HCT116 (cell line): ENCODE data around the gene ZMYM4. TPM values are rescaled to one million over a fixed set of nuclear protein-coding genes. Genes with fewer than 3 reads are reported as not detected.

Source experiments
- ATAC-seq: fragments of 200-7000 bp; cut with Tn5 transposase; 2 replicates; pipeline ENCODE4 v1.9.1; 2020; ENCODE audit warnings: mild to moderate bottlenecking, moderate library complexity
- BruUV-seq: library from RNA; stranded (reverse); fragments of 400-500 nt; replicated peaks from 2 replicates; lab custom pipeline; 2021; lab: Mats Ljungman, UMichigan
- CTCF ChIA-PET: fragments of 300-600 bp; sonication (Branson Sonifier 250); formaldehyde crosslinking; loops from one replicate; lab custom pipeline; 2021; ENCODE audit warnings: antibody characterized with exemption; lab: Charles Lee
- POLR2A ChIA-PET: fragments of 300-600, 350-600 bp; sonication (Branson Sonifier 250); formaldehyde crosslinking; loops from one replicate; lab custom pipeline; 2021; ENCODE audit warnings: antibody characterized with exemption; lab: Charles Lee
- RAD21 ChIA-PET, 2 experiments: fragments of 300-600 bp; sonication (Branson Sonifier 250); formaldehyde crosslinking; loops; one replicate each; lab custom pipeline; 2023; ENCODE audit warnings: low total read pairs in 2 of 2; ENCODE audit not compliant: uncharacterized antibody in 2 of 2, unreplicated experiment in 2 of 2, low non-redundant PET in 1 of 2; lab: Charles Lee
- DNase-seq: peaks from one replicate; pipeline ENCODE4 v3.0.0-alpha.2; 2010; ENCODE audit warnings: low read depth, low spot score
- H2AFZ ChIP-seq: fragments of 200-600 bp; shearing (Covaris generic), sonication (generic); 2 replicates; pipeline ENCODE4 v1.6.1; 2017; ENCODE audit warnings: low read depth, mixed run types, mixed read lengths, antibody characterized with exemption, low read length; ENCODE audit not compliant: poor library complexity, severe bottlenecking
- H3K27ac ChIP-seq: 2 replicates; pipeline ENCODE4 v1.5.1; 2012; ENCODE audit warnings: low read depth, low read length
- H3K27me3 ChIP-seq: fragments of 200-600 bp; sonication (generic); 2 replicates; pipeline ENCODE4 v1.6.1; 2016; ENCODE audit warnings: mixed run types, low read length, mixed read lengths; ENCODE audit not compliant: insufficient read depth
- H3K36me3 ChIP-seq, 2 experiments: fragments of 200-500 bp in 1 of 2; fragments of 200-600 bp in 1 of 2; sonication (Bioruptor generic) in 1 of 2; sonication (generic) in 1 of 2; 2 replicates each; pipeline versions ENCODE4 v1.5.1 to v1.6.1; 2014 to 2016; ENCODE audit warnings: low read length in 2 of 2, inconsistent platforms in 1 of 2, mixed read lengths in 1 of 2, mixed run types in 1 of 2; ENCODE audit not compliant: insufficient read depth in 2 of 2, control insufficient read depth in 1 of 2
- H3K4me1 ChIP-seq, 2 experiments: fragments of 200-600 bp in 1 of 2; sonication (generic) in 1 of 2; 2 replicates each; pipeline versions ENCODE4 v1.5.1 to v1.6.1; 2012 to 2017; ENCODE audit warnings: low read length in 2 of 2, inconsistent platforms in 1 of 2, mild to moderate bottlenecking in 1 of 2, mixed read lengths in 1 of 2, mixed run types in 1 of 2, moderate library complexity in 1 of 2; ENCODE audit not compliant: insufficient read depth in 2 of 2, control insufficient read depth in 1 of 2
- H3K4me2 ChIP-seq: fragments of 200-600 bp; sonication (generic); 2 replicates; pipeline ENCODE4 v1.6.1; 2017; ENCODE audit warnings: mixed run types, low read length, mixed read lengths
- H3K4me3 ChIP-seq, 2 experiments: fragments of 200-600 bp in 1 of 2; sonication (generic) in 1 of 2; replicated peaks in 1 of 2; 2 replicates each; pipeline ENCODE4 v1.5.1; 2011 to 2016; ENCODE audit warnings: low read length in 2 of 2, control low read depth in 1 of 2, low read depth in 1 of 2, mild to moderate bottlenecking in 1 of 2, mixed read lengths in 1 of 2, mixed run types in 1 of 2
- H3K79me2 ChIP-seq: fragments of 200-600 bp; sonication (generic); 2 replicates; pipeline ENCODE4 v1.6.1; 2017; ENCODE audit warnings: mild to moderate bottlenecking, mixed run types, low read length, moderate library complexity, mixed read lengths; ENCODE audit not compliant: insufficient read depth
- H3K9ac ChIP-seq: fragments of 200-600 bp; sonication (generic); 2 replicates; pipeline ENCODE4 v1.6.1; 2016; ENCODE audit warnings: low read length, mixed read lengths
- H3K9me2 ChIP-seq: fragments of 200-600 bp; sonication (generic), shearing (Covaris generic); 2 replicates; pipeline ENCODE4 v1.6.1; 2017; ENCODE audit warnings: mixed run types, mild to moderate bottlenecking, moderate library complexity; ENCODE audit not compliant: insufficient read depth
- H3K9me3 ChIP-seq, 2 experiments: fragments of 200-500 bp in 1 of 2; fragments of 200-600 bp in 1 of 2; sonication (Bioruptor generic) in 1 of 2; sonication (generic) in 1 of 2; 2 replicates each; pipeline ENCODE4 v1.6.1; 2014 to 2017; ENCODE audit warnings: low read length in 2 of 2, mixed read lengths in 2 of 2, inconsistent platforms in 1 of 2, low read depth in 1 of 2, mild to moderate bottlenecking in 1 of 2, mixed run types in 1 of 2, moderate library complexity in 1 of 2; ENCODE audit not compliant: control insufficient read depth in 1 of 2, insufficient read depth in 1 of 2
- H4K20me1 ChIP-seq: fragments of 200-600 bp; sonication (generic), shearing (Covaris generic); 2 replicates; pipeline ENCODE4 v1.6.1; 2017; ENCODE audit warnings: mixed run types, mild to moderate bottlenecking, moderate library complexity; ENCODE audit not compliant: insufficient read depth
- CBX3 ChIP-seq: IDR thresholded peaks from 2 replicates; pipeline ENCODE4 v1.6.1; 2012; ENCODE audit warnings: low read depth
- EZH2phosphoT487 ChIP-seq: fragments of 200-600 bp; IDR thresholded peaks from 2 replicates; pipeline ENCODE4 v1.6.1; 2018; ENCODE audit warnings: antibody characterized with exemption, borderline replicate concordance
- FOSL1 ChIP-seq: IDR thresholded peaks from 2 replicates; pipeline ENCODE4 v1.6.1; 2012; ENCODE audit warnings: low read depth
- JUND ChIP-seq: IDR thresholded peaks from 2 replicates; pipeline ENCODE4 v1.6.1; 2012
- SIN3A ChIP-seq: IDR thresholded peaks from 2 replicates; pipeline ENCODE4 v1.6.1; 2012; ENCODE audit warnings: low read depth
- SRF ChIP-seq: IDR thresholded peaks from 2 replicates; pipeline ENCODE4 v1.6.1; 2012; ENCODE audit warnings: low read depth
- YY1 ChIP-seq: IDR thresholded peaks from 2 replicates; pipeline ENCODE4 v1.6.1; 2011; ENCODE audit warnings: low read length, low read depth, moderate library complexity, mild to moderate bottlenecking; ENCODE audit not compliant: insufficient replicate concordance; ENCODE audit errors: extremely low read depth
- ZFX ChIP-seq: fragments of 450-650 bp; IDR thresholded peaks from 2 replicates; pipeline ENCODE4 v1.6.1; 2017
- ZNF274 ChIP-seq: fragments of 200-500 bp; sonication (Bioruptor generic); IDR thresholded peaks from 2 replicates; pipeline ENCODE4 v1.6.1; 2014; ENCODE audit warnings: mild to moderate bottlenecking, low read depth, low read length, inconsistent platforms
- intact Hi-C: fragments of 100-400 bp; cut with micrococcal nuclease; formaldehyde crosslinking; loops from 2 replicates; pipeline ENCODE4 v1.10.0; 2022
- total RNA-seq: library from RNA; stranded (reverse); gene quantifications from one replicate; pipeline ENCODE4 v1.2.1, GENCODE V29; 2021; ENCODE audit not compliant: unreplicated experiment
- TF ChIP-seq, protein P1 (sequence below): IDR thresholded peaks from 2 replicates; pipeline ENCODE4 v1.6.1; 2012
- TF ChIP-seq, protein P2 (sequence below): IDR thresholded peaks from 2 replicates; pipeline ENCODE4 v1.6.1; 2012

ZMYM4 gene
- total RNA-seq, 1 experiment from 2014 or later, result 58.0 TPM

DNA sequence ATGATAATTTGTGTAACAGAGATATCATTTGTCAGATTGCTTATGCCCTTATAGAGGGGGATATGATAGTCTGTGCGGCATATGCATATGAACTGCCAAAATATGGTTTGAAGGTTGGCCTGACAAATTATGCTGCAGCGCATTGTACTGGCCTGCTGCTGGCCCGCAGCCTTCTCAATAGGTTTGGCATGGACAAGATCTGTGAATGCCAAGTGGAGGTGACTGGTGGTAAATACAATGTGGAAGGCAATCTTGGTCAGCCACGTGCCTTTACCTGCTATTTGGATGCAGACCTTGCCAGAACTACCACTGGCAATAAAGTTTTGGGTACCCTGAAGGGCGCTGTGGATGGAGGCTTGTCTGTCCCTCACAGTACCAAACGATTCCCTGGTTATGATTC is 82.4 kb downstream of the ZMYM4 start:
- Histone ChIP-seq H3K27me3 (no peaks in the 10 kb centered on the region), H4K20me1 (no peaks in the 10 kb centered on the region), H3K27ac (no peak overlapping the region), H2AFZ (no peak overlapping the region), H3K9me3 (no peaks in the 10 kb centered on the region), H3K9me2 (no peaks in the 10 kb centered on the region), H3K4me2 (no peak overlapping the region), H3K36me3 (no peaks in the 10 kb centered on the region), H3K4me3 (no peak overlapping the region), H3K4me1 (no peaks in the 10 kb centered on the region), H3K79me2 (peaks cover 34% of the 10 kb centered on the region), H3K9ac (no peak overlapping the region)
- BruUV-seq, result no TSS peak
- ATAC-seq (no peak), DNase-seq (no peak)
- intact Hi-C loops, result no loop called here
- CTCF ChIA-PET, result no interaction called here
- TF ChIP-seq JUND (no peak), SRF (no peak), ZFX (no peak), SIN3A (no peak), ZNF274 (no peak)
- TF ChIP-seq, protein P1, sequence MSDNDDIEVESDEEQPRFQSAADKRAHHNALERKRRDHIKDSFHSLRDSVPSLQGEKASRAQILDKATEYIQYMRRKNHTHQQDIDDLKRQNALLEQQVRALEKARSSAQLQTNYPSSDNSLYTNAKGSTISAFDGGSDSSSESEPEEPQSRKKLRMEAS, result no peak
- RAD21 ChIA-PET, result no interaction called here
- POLR2A ChIA-PET, result no interaction called here

DNA sequence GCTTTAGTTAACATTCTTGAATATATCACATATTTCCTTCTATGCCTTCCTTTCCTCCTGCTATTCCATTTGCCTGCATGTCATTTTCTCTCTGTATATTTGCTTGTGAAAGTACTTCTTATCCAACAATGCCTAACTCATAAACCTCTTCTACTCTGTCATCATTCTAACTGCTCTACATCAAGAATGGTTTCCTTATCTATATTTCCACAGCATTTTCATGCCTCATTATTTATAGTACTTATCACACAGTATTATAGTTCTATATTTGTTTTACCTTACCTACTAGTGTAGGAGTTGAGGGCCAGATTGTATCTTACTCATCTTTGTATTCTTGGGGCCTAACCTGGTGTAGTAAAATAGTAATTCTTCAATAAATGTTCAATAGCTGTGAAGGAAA is 91.5 kb downstream of the ZMYM4 start:
- ChIA-PET RAD21 (no interaction called here), POLR2A (no interaction called here)
- no peak overlapping the region for H3K4me3 ChIP-seq

More for the DNA sequence above, 91.5 kb downstream of the ZMYM4 start:
- Histone ChIP-seq H3K9me3 (no peaks in the 10 kb centered on the region), H2AFZ (no peak overlapping the region), H3K4me1 (no peaks in the 10 kb centered on the region), H3K27me3 (no peaks in the 10 kb centered on the region), H3K27ac (no peak overlapping the region), H4K20me1 (no peaks in the 10 kb centered on the region), H3K9me2 (no peaks in the 10 kb centered on the region), H3K4me2 (no peak overlapping the region), H3K36me3 (0 out of 4 replicates have a peak, but pooled peaks cover 0 to 3% of the 10 kb centered on the region in 2 experiments), H3K79me2 (peaks cover 7% of the 10 kb centered on the region), H3K9ac (no peak overlapping the region)
- CTCF ChIA-PET, result no interaction called here
- DNase-seq (no peak), ATAC-seq (no peak)
- BruUV-seq, result no TSS peak
- intact Hi-C loops, result no loop called here
- no peak for TF ChIP-seq YY1
- TF ChIP-seq ZFX, result no peak
- TF ChIP-seq SRF, result no peak
- no peak for TF ChIP-seq SIN3A
- TF ChIP-seq FOSL1, result no peak
- TF ChIP-seq, protein P2, sequence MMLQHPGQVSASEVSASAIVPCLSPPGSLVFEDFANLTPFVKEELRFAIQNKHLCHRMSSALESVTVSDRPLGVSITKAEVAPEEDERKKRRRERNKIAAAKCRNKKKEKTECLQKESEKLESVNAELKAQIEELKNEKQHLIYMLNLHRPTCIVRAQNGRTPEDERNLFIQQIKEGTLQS, result no peak
- no peak for TF ChIP-seq EZH2phosphoT487
- no peak for TF ChIP-seq CBX3
